Neural cell (in vitro differentiated cells): ENCODE results near the gene RPS6KA5. TPM values are rescaled to one million over a fixed set of nuclear protein-coding genes. Genes with fewer than 3 reads are reported as not detected.

ENCODE experiments used
- H2AFZ ChIP-seq: fragments of 200-600, 300-800 bp; sonication (generic), shearing (Covaris generic); 2 replicates; pipeline ENCODE4 v1.6.0; 2014; ENCODE audit warnings: low read depth, mild to moderate bottlenecking, antibody characterized with exemption, low read length, moderate library complexity
- H3F3A ChIP-seq: fragments of 200-600 bp; shearing (Covaris generic); 2 replicates; pipeline ENCODE4 v1.6.1; 2016; ENCODE audit warnings: mild to moderate bottlenecking, moderate library complexity, mixed read lengths, antibody characterized with exemption, low read length; ENCODE audit not compliant: insufficient read depth, poor library complexity, severe bottlenecking
- H3K27ac ChIP-seq: fragments of 200-600, 300-800 bp; sonication (generic), shearing (Covaris generic); 2 replicates; pipeline ENCODE4 v1.5.1; 2014; ENCODE audit warnings: mild to moderate bottlenecking, low read length, moderate library complexity
- H3K27me3 ChIP-seq: fragments of 300-800, 200-600 bp; sonication (generic), shearing (Covaris generic); 2 replicates; pipeline ENCODE4 v1.6.0; 2014; ENCODE audit warnings: mild to moderate bottlenecking, low read depth, low read length, moderate library complexity; ENCODE audit not compliant: insufficient read depth
- H3K36me3 ChIP-seq: fragments of 300-800, 200-600 bp; sonication (generic), shearing (Covaris generic); 2 replicates; pipeline ENCODE4 v1.5.1; 2014; ENCODE audit warnings: mild to moderate bottlenecking, antibody characterized with exemption, low read length, moderate library complexity; ENCODE audit not compliant: insufficient read depth
- H3K4me2 ChIP-seq: fragments of 300-800, 200-600 bp; sonication (generic), shearing (Covaris generic); 2 replicates; pipeline ENCODE4 v1.6.0; 2014; ENCODE audit warnings: mild to moderate bottlenecking, low read length
- H3K4me3 ChIP-seq: fragments of 300-800, 200-600 bp; sonication (generic), shearing (Covaris generic); 2 replicates; pipeline ENCODE4 v1.5.1; 2014; ENCODE audit warnings: mild to moderate bottlenecking, low read length, moderate library complexity
- H3K79me2 ChIP-seq: fragments of 200-600 bp; shearing (Covaris generic); replicated peaks from 2 replicates; pipeline ENCODE4 v1.6.0; 2014; ENCODE audit warnings: mild to moderate bottlenecking, low read length, moderate library complexity; ENCODE audit not compliant: insufficient read depth
- H3K9ac ChIP-seq: fragments of 300-800, 200-600 bp; sonication (generic), shearing (Covaris generic); 2 replicates; pipeline ENCODE4 v1.6.1; 2016; ENCODE audit warnings: mild to moderate bottlenecking, low read length, mixed read lengths
- H3K9me2 ChIP-seq: fragments of 200-600 bp; shearing (Covaris generic); 2 replicates; pipeline ENCODE4 v1.6.1; 2016; ENCODE audit warnings: mild to moderate bottlenecking, low read length, mixed read lengths; ENCODE audit not compliant: insufficient read depth
- H3K9me3 ChIP-seq: fragments of 200-600, 300-800 bp; sonication (generic), shearing (Covaris generic); 2 replicates; pipeline ENCODE4 v1.6.1; 2016; ENCODE audit warnings: mild to moderate bottlenecking, mixed run types, low read length, moderate library complexity, mixed read lengths
- H4K20me1 ChIP-seq: fragments of 200-600 bp; shearing (Covaris generic); 2 replicates; pipeline ENCODE4 v1.6.1; 2016; ENCODE audit warnings: mild to moderate bottlenecking, mixed run types; ENCODE audit not compliant: insufficient read depth
- CTCF ChIP-seq: fragments of 450-650 bp; IDR thresholded peaks from 2 replicates; pipeline ENCODE4 v1.5.1; 2014; ENCODE audit warnings: antibody characterized with exemption, mild to moderate bottlenecking, moderate library complexity; ENCODE audit not compliant: poor library complexity, severe bottlenecking
- EP300 ChIP-seq: fragments of 450-650 bp; conservative IDR thresholded peaks from 2 replicates; pipeline ENCODE4 v1.6.1; 2014; ENCODE audit warnings: antibody characterized with exemption, mild to moderate bottlenecking, moderate library complexity; ENCODE audit not compliant: poor library complexity, severe bottlenecking
- EZH2 ChIP-seq: fragments of 200-600, 300-800 bp; shearing (Covaris generic), sonication (generic); IDR thresholded peaks from 2 replicates; pipeline ENCODE4 v1.6.1; 2014; ENCODE audit warnings: antibody characterized with exemption, low read length, borderline replicate concordance, mild to moderate bottlenecking; ENCODE audit not compliant: insufficient read depth, poor library complexity, severe bottlenecking
- MXI1 ChIP-seq: fragments of 450-650 bp; conservative IDR thresholded peaks from 2 replicates; pipeline ENCODE4 v1.6.1; 2014; ENCODE audit warnings: antibody characterized with exemption, mild to moderate bottlenecking; ENCODE audit not compliant: poor library complexity, severe bottlenecking
- POLR2AphosphoS5 ChIP-seq: IDR thresholded peaks from 2 replicates; pipeline ENCODE4 v1.6.1; 2012
- RAD21 ChIP-seq: fragments of 450-650 bp; conservative IDR thresholded peaks from 2 replicates; pipeline ENCODE4 v1.6.1; 2014; ENCODE audit warnings: antibody characterized with exemption, mild to moderate bottlenecking, moderate library complexity
- REST ChIP-seq: IDR thresholded peaks from 2 replicates; pipeline ENCODE4 v1.6.1; 2012; ENCODE audit warnings: borderline replicate concordance
- SMC3 ChIP-seq: fragments of 450-650 bp; conservative IDR thresholded peaks from 2 replicates; pipeline ENCODE4 v1.6.1; 2014; ENCODE audit warnings: antibody characterized with exemption, mild to moderate bottlenecking, moderate library complexity; ENCODE audit not compliant: poor library complexity
- TAF1 ChIP-seq: IDR thresholded peaks from 2 replicates; pipeline ENCODE4 v1.6.1; 2012; ENCODE audit warnings: low read depth
- polyA plus RNA-seq: library from polyadenylated mRNA; depleted of rRNA; stranded (reverse); fragments of >200 nt; gene quantifications from 2 replicates; pipeline ENCODE4 v1.2.3, GENCODE V29; 2014

The RPS6KA5 gene
- polyA plus RNA-seq, 1 donor from 2014 or later: 6.3 TPM

GRCh38 chr14:91082282-91082681, 21.8 kb upstream of the RPS6KA5 start:
- Histone ChIP-seq H3K79me2 (no peaks in the 10 kb centered on the region), H3F3A (no peaks in the 10 kb centered on the region), H3K9me3 (no peaks in the 10 kb centered on the region), H2AFZ (no peak overlapping the region), H3K27me3 (no peaks in the 10 kb centered on the region), H3K9ac (no peak overlapping the region), H3K4me3 (no peak overlapping the region), H3K4me2 (no peak overlapping the region), H3K9me2 (no peaks in the 10 kb centered on the region), H3K36me3 (no peaks in the 10 kb centered on the region), H3K27ac (no peak overlapping the region), H4K20me1 (no peaks in the 10 kb centered on the region)
- TF ChIP-seq TAF1 (no peak), POLR2AphosphoS5 (no peak), RAD21 (no peak), SMC3 (no peak), EZH2 (no peak), EP300 (no peak), CTCF (no peak), MXI1 (no peak), REST (no peak)

GRCh38 chr14:91080071-91080470, 19.6 kb upstream of the RPS6KA5 start:
- Histone ChIP-seq H3K79me2 (no peaks in the 10 kb centered on the region), H3K36me3 (no peaks in the 10 kb centered on the region), H3K9me3 (no peaks in the 10 kb centered on the region), H3K9me2 (no peaks in the 10 kb centered on the region), H2AFZ (no peak overlapping the region), H4K20me1 (no peaks in the 10 kb centered on the region), H3K9ac (no peak overlapping the region), H3K27me3 (no peaks in the 10 kb centered on the region), H3K4me3 (no peak overlapping the region), H3F3A (no peaks in the 10 kb centered on the region), H3K4me2 (no peak overlapping the region), H3K27ac (no peak overlapping the region)
- no peak for TF ChIP-seq POLR2AphosphoS5
- no peak for TF ChIP-seq MXI1
- no peak for TF ChIP-seq CTCF
- TF ChIP-seq REST: no peak
- no peak for TF ChIP-seq SMC3
